Stimulated activated CD4-positive, alpha-beta T cell treated with anti-CD3 and anti-CD28 coated beads, Interleukin-12 subunit alpha, Interleukin-12 subunit beta, amount 100 ng/mL, for 24 hours (primary cell): ENCODE results near the gene COA6.

ENCODE experiments used
- DNase-seq, 2 experiments: peaks; one replicate each; pipeline ENCODE4 v3.0.0-alpha.2; 2020; ENCODE audit warnings: low read depth in 2 of 2

The COA6 gene, protein sequence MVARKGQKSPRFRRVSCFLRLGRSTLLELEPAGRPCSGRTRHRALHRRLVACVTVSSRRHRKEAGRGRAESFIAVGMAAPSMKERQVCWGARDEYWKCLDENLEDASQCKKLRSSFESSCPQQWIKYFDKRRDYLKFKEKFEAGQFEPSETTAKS

DNA sequence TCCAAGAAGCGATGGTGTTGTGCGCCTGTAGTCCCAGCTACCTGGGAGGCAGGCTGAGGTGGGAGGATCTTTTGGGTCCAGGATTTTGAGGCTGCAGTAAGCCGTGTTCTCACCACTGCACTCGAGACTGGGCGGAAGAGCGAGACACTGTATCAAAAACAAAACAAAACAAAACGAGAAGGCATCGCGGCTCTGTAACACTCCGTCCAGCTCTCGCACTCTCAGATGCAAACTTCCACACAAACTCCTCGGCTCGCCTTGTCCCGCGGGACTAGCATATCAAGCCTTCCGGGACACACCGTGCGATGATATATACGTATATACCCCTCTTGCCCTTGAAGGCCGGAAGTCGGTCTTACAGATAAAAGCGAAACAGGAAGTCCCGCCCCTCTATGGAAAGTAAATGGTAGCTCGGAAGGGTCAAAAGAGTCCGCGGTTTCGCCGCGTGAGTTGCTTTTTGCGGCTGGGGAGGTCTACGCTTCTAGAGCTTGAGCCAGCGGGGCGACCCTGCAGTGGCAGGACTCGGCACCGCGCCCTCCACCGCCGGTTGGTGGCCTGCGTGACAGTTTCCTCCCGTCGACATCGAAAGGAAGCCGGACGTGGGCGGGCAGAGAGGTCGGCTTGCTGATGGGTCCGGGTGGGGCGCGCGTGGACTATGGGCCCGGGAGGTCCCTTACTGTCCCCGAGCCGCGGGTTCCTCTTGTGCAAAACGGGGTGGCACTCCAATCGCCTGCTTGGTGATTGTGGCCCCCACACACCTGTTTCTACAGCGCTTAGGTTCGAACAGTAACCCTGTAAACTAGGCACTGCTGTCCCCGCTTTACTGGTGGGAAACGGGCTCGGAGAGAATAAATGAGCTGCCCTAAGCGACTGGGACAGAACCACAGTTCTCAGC is at the start of gene COA6:
COA6 (plus strand) TSS at position 393 of the 895 bp plus-strand sequence; CDS start at position 404, 11 bp downstream.
- peak; percentile 80 to 86 for DNase-seq

DNA sequence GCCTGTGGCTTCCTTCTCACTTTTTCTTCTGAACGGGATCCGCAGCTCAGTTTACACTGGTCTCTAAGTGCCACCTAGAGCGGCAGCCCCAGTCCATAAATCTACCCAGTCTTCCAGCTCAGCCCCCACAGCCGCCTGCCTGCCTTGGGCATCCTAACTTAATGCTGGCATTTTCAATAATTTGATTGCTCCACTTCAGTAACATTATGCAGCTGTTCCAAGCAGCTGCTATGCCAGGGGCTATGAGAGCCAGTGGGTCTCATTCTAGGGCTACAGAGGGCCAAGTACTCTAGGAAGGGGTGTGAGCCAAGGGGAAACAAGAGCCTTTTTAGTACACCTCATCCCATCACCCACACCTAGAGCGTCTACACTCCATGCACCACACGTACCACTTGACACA is 48.4 kb upstream of the COA6 start:
- no peak for DNase-seq

DNA sequence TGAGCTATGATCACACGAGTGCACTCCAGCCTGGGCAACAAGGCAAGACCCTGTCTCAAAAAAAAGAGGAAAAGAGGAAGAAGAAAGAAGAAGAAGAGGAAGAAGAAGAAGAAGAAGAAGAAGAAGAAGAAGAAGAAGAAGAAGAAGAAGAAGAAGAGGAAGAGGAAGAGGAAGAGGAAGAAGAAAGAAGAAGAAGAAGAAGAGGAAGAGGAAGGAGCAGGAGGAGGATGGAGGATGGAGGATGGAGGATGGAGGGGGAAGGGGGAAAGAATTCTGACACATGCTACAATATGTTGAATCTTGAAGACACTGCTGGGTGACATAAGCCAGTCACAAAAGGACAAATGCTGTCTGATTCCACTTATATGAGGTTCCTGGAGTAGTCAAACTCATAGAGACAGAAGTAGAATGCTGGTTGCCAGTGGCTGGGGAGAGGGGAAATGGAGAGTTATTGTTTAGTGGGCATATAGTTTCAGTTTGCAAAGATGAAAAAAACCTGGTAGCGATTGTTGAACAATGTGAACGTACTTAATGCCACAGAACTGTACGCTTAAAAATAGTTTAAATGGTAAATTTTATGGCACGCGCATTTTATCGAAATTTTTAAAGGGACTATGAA is 47.3 kb upstream of the COA6 start:
- no peak for DNase-seq

DNA sequence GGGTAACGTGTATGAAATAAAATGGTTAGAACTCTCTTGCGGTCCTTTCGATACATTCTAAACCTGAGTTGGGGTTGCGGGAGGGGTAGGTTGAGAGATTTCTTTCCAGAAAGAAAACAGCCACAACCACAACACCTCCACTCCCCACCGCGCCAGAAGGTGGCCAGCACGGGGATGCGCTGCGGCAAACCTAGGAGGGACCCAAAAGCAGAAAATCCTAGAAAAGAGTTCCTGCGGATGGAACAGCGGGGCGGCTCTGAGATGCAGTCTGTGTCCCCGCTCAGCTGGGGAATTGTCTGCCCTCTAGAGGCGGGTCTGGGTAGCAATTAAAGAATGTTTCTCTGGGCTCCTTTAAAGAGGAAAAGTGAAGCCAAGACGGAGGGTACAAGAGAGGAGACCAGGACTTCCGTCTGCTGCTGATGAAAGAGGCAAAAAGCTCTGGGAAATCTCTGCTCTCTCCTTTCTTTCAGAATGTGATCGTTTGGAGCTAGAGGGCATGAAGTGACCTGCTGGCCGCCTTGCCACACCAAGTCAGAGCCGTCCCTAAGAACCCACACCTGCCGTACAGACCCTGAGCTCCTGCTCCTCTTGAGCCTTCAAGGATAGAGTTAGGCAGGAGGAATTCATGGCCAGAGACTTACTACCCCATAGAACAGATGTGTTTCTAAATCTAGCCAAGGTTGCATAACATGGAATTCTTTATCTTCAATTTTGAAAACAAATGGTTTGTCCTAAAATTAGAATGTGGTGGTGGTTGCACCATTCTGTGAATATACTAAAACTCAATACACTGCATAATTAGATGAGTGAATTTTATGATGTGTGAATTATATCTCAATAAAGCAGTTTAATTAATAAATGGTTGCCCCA is 46.5 kb upstream of the COA6 start:
- DNase-seq: peak; percentile 40 to 63

DNA sequence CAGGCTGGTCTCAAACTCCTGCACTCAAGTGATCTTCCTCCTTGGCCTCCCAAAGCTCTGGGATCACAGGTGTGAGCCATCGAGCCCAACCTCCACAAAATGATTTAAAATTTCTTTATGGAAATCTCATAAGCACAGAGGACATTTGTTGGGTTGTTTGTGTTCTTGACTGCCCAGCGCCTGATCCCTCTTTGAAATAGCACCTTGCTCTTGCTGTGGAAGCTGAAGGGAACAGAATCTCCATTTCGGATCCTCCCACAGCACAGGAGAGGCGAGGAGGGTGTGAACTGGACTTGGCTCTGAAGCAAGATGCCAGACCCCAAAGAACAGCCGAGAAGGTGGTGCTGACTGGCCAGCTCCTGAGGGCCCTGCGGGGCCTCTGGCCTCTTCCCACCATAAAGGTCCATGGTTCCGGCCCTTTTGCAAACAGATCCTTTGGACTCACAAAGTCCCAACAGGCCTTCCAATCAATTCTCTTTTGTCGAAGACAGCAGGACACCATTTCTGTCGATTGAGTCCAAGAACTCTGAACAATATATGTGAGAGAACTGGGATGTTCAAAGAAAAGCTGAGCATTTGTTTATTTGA is 45.6 kb upstream of the COA6 start:
- no peak for DNase-seq

DNA sequence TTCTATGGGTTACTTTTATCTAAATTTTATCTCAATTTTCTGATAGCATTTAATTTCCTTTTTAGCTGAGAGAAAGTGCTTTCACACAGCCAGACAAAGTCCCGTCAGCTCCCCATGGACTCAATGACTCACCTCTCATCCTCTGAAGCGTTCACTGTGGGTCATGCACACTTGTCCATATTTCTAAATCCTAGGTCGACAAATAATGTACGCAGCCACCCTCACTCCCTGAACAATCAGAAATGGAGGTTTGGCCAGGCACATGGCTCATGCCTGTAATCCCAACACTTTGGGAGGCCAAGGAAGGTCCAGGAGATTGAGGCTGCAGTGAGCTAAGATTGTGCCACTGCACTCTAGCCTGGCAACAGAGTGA is 42.4 kb upstream of the COA6 start:
- DNase-seq: no peak

DNA sequence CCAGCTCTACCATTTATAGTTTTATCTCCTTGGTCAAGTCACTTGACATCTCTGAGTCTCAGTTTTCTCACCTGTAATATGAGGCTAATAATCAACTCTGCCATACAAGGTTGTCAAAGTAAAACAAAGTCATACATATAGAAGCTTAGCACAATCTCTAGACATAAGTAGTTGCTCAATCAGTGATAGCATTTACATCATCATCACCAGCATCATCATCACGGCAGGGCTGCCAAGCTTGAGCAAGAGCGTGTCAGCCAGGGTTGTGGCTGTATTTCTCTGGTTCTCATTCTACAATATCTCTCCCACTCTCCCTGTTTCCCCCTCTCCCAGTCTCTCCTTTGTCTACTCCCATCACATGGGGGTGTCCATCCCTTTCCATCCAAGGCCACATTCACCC is 41.7 kb upstream of the COA6 start:
- no peak for DNase-seq

DNA sequence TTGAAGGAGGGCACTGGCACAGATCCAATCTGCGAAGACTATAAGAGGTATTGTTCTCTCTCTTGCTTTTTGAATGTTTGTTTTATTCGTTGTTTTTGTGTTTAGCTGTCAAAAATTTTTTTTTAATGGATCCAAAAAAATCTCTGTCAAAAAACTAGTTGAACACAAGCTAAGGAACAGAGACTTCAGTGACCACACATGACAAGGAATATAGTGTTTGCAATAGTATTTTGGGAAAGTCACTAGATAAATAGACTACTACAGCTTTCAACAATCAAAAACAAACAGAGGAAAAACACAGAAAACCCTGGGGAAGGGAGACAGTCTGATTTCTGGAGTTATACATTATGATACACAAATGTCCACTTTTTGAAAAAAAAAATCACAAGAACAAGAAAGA is 36.9 kb upstream of the COA6 start:
- no peak for DNase-seq

DNA sequence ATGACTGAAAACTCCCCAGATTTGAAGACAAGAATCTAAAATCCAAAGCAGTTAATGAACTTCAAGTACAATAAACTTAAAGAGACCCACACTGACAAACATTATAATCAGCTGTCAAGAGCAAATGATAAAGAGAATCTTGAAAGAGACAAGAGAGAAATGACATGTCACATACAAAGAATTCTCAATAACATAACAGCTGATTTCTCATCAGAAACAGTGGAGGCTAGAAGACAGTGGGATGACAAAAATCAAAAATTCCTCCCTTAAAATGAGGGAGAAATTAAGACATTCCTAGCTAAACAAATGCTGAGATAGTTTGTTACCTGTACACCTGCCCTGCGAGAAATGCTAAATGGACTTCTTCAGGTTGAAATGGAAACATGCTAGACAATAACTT is 36.0 kb upstream of the COA6 start:
- no peak for DNase-seq

DNA sequence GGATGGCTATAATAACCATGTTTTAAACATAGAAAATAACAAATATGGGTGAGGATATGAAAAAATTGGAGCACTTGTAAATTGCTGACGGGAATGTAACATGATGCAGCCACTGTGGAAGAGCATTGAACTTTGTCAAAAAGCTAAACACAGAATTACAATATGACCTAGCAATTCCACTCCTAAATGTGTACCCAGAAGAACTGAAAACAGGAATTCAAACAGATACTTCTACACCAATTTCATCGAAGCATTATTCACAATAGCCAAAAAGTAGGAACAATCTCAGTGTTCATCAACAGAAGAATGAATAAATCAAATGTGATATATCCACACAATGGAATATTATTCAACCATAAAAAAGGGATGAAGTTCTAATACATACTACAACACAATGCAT is 32.7 kb upstream of the COA6 start:
- no peak for DNase-seq

DNA sequence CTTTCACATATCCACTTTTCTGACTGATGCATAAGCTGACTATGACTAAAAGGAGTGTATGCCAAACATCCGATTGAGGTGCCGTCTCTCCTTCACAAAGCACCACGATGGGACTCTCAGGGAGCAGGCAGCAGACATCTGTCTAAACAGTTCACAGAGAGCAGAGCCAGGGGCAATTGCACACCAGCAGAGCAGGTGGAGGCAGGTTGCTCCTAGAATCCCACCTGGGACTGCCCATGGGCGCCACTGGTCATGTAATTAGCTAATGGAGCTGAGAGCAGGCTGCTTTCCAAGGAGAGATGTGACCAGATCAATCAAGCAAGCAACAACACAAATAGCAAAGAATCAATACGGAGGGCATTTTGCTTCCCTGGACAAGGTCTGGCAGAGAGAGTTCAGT is 30.5 kb upstream of the COA6 start:
- DNase-seq: no peak

DNA sequence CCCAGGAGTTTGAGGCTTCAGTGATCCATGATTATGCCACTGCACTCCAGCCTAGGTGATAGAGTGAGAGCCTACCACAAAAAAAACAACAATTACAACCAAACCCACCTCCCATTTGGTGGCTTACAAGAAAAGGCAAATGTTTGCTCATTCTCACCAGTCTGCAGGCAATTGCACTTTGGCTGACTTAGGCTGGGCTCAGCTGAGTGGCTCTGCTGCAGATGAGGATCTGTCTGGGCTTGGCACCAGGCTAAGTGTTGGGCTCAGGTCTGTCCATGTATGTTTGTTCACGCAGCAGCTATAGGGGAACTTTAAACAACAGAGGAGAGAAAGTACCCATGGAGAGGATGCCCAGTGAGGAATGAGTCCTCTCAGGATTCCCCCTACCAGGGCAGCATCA is 28.0 kb upstream of the COA6 start:
- no peak for DNase-seq

DNA sequence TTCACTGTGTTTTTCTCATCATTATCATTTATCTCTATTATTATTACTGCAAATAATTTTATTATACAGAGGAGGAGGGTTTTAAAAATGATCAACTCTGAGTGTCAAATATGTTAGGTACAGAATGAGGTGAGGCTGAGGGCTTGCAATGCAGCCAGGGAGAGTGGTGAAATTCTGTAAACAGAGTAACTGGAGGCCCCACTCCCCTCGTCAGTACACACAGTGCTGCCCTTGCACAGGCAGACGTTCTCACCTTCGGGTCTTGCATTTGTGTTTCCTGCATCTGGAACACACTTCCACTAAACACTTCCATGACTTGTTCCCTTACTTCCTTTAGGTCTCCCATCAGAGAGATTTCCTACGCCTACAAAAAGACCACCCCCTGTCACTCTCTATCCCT is 24.3 kb upstream of the COA6 start:
- no peak for DNase-seq

DNA sequence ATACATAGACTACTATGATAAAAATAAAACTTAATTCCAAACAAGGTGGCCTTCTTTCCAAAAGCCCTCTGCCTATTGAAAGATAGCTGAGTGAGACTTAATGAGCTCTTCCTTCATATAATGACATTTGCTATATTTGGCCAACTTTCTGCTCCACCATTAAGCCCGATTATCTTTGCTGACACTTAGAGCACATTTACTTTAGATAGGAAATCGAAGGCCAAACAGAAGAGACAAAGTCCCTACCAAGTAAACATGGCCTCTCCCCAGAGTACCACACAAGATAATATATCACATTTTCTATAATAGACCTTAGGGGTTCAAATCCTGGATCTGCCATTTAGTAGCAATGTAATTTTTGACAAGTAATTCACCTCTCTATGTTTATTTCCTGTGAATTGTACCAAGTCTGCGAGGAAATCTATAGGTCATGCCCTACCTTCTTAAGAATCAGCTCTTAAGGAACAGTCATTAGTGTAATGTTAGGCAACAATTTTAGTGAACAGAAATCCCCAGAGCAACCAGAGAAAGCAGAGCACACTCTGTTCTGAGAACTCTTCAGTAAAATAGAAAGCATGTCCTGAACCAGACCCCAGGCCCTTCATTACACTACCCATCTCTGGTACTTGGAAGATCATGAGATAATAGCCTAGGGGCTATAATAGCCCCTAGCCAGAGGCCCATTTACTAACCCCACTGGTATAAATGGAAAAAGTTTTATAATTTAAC is 17.3 kb upstream of the COA6 start:
- no peak for DNase-seq

DNA sequence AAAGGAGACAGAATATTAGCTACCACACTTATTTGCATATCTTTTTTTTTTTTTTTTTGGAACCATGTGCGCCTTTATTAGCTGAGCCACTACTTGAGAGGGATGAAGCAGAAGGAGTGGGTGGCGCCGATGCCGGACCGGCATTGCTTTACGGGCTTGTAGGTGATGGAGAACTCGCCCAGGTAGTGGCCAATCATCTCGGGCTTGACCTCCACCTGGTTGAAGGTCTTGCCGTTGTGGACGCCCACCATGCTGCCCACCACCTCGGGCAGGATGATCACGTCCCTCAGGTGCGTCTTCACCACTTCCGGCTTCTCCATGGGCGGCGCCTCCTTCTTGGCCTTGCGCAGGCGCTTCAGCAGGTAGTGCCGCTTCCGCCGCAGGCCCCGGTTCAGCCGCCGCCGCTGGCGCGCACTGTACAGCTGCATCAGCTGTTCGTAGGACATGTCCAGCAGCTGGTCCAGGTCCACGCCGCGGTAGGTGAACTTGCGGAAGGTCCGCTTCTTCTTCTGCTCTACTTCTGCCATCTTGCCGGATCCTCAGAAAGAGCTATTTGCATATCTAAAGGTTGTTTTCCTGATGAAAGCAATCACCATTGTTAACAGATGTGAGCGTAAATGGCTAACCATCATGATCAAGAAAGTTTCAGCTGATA is 16.5 kb upstream of the COA6 start:
- DNase-seq: peak; percentile 28 to 44

DNA sequence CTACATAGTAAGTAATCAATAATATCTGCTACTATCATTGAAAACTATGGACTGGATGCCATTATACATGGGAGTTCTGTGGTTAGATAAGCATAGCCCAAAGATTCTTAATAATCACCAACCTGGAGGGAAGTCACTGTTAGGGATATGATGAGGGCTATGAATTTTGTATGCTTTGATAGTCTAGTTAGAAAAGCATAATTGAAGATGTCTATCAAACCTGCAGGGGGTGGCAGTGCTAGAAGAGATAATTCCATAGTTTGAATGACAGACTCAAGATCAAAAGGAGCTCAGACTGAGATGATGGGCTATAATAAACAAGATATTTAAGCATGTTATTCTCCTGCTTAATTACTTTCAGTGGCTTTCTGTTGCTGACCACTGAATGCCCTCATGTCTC is 15.4 kb upstream of the COA6 start:
- no peak for DNase-seq

DNA sequence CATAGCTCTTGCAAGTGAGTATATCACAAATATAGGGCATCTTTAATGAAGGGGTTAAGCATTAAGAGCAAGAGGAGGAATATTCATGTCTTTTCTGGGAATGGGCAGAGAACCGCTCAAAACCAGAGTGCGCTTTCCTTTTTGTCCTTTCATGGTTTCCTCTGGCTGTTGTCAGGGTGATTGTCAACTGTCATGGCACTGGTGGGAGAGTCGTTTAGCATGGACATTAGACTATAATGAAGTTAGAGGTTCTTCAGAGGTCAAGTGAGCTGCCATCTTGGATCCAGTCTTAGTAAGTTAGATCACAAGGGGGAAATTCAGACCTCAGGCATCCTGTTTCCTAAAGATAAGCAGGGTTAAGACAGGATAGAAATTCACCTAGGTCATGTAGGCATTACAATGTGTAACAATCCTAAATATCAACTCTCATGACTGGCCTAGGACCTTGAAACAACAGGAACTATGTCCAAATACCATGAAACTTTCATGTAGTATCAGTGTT is 12.1 kb upstream of the COA6 start:
- DNase-seq: no peak

DNA sequence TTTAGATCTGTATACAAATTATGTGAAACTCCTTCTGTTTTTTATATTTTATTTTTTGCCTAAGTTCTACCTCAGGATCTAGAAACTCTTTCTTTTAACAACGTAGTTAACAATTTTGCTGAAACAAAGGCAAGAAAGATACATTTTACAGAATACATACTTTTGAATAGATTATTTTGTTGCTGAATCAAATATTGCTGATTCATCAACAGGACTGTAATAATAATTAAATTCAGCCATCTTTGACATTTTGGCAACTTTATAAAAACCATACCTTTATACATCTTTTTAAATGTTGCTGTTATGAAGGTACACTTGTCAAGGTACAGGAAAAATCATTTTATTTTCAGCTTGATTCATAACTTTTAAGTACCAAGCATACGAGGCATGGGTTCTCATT is 10.7 kb upstream of the COA6 start:
- DNase-seq: no peak

DNA sequence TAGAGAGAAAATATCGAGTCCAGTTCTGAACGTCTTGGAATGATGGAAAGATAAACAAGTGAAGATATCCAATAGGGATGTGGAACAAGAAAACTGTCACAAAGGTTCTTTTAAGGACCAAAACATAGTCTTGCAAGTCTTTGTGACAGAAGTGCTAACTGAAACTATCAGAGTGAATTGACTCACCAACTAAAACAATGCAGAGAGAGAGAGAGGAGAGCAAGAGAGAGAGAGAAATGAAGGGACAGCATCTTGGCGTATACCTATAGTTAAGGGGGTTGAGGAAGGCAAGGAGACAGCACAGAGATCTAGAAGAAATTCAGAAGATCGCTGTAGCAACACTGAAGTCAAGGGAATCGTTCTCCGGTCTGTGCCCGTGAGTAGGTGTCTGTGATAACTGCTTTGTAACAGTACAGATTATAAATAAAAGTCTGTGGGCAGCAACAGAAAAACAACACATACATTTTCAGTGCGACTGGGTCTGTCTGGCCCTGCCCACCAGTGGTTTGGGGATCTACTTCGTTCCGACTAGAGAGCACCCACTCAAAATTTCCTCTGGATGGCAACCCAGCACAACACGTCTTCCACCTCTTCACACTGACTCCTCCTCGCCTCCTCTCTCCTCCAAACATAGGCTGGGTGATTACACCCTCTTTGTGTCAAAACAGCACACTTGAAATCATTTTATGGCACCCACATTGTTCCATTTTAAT is 4.8 kb upstream of the COA6 start:
- no peak for DNase-seq

DNA sequence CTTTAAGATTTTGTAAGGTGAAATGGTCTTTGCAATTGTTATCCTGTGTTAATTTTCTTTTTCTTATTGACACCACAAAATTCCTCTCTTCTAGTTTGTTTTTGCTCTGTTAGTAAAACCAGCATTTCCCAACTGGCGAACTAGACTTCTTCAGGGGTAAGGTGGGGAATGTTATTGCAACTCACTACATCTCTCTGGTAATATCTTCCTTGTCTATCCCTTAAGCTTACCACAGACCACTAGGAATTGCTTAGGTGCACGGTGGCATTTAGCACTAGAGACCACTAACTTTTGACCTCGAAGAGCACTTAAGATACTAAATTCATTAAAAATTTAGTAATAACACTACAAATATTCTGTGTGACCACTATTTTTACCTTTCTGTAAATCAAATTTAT is 4.2 kb upstream of the COA6 start:
- DNase-seq: no peak
